ENCODE results near the gene KRT34.

The KRT34 gene

GRCh38 chr17:41394254-41394996 is 12.3 kb upstream of the KRT34 start:
- H3K4me3 ChIP-seq (ENCODE audit: low read length) = no peak overlapping the region
- no peak for DNase-seq (ENCODE audit: low read depth)
- TF ChIP-seq CTCF (conservative IDR thresholded peaks at IDR 0.05; ENCODE audit: low read depth, low read length) = no peak

- H3K4me3 ChIP-seq (ENCODE audit: low read length) = no peak overlapping the region
- no peak for DNase-seq (ENCODE audit: low read depth)
- no peak for TF ChIP-seq CTCF (conservative IDR thresholded peaks at IDR 0.05; ENCODE audit: low read depth, low read length)
Observed at GRCh38 chr17:41393826-41394225, 11.7 kb upstream of the KRT34 start.

- no peak for DNase-seq (ENCODE audit: low read depth)
- no peak for TF ChIP-seq CTCF (conservative IDR thresholded peaks at IDR 0.05; ENCODE audit: low read depth, low read length)
- no peak overlapping the region for H3K4me3 ChIP-seq (ENCODE audit: low read length)
Observed at GRCh38 chr17:41393294-41393693, 11.2 kb upstream of the KRT34 start.

- no peak overlapping the region for H3K4me3 ChIP-seq (ENCODE audit: low read length)
Observed at GRCh38 chr17:41392278-41392677, 10.2 kb upstream of the KRT34 start.

GRCh38 chr17:41391535-41391934 is 9.4 kb upstream of the KRT34 start:
- TF ChIP-seq CTCF (conservative IDR thresholded peaks at IDR 0.05; ENCODE audit: low read depth, low read length) = no peak
- DNase-seq (ENCODE audit: low read depth) = no peak

More at GRCh38 chr17:41392278-41392677, 10.2 kb upstream of the KRT34 start:
- no peak for TF ChIP-seq CTCF (conservative IDR thresholded peaks at IDR 0.05; ENCODE audit: low read depth, low read length)
- DNase-seq (ENCODE audit: low read depth) = no peak

GRCh38 chr17:41390411-41390938 is 8.4 kb upstream of the KRT34 start:
- no peak for TF ChIP-seq CTCF (conservative IDR thresholded peaks at IDR 0.05; ENCODE audit: low read depth, low read length)
- no peak for DNase-seq (ENCODE audit: low read depth)
- no peak overlapping the region for H3K4me3 ChIP-seq (ENCODE audit: low read length)

More at GRCh38 chr17:41391535-41391934, 9.4 kb upstream of the KRT34 start:
- no peak overlapping the region for H3K4me3 ChIP-seq (ENCODE audit: low read length)

GRCh38 chr17:41387670-41388069 is 5.6 kb upstream of the KRT34 start:
- no peak for TF ChIP-seq CTCF (conservative IDR thresholded peaks at IDR 0.05; ENCODE audit: low read depth, low read length)
- no peak for DNase-seq (ENCODE audit: low read depth)
- no peak overlapping the region for H3K4me3 ChIP-seq (ENCODE audit: low read length)

All from retinal pigment epithelial cell (primary cell).